ENCODE data around the gene FBXO31. TPM values are rescaled to one million over a fixed set of nuclear protein-coding genes. Genes with fewer than 3 reads are reported as not detected.
A peak's percentile ranks its signal among the peaks of the same experiment; 100 is the strongest.

FBXO31 gene
- total and polyA plus RNA-seq, 2 donors (not counting 3 experiments of a cell fraction or from before 2014, with no cell fraction given), result 17.1 to 31.8 TPM

DNA sequence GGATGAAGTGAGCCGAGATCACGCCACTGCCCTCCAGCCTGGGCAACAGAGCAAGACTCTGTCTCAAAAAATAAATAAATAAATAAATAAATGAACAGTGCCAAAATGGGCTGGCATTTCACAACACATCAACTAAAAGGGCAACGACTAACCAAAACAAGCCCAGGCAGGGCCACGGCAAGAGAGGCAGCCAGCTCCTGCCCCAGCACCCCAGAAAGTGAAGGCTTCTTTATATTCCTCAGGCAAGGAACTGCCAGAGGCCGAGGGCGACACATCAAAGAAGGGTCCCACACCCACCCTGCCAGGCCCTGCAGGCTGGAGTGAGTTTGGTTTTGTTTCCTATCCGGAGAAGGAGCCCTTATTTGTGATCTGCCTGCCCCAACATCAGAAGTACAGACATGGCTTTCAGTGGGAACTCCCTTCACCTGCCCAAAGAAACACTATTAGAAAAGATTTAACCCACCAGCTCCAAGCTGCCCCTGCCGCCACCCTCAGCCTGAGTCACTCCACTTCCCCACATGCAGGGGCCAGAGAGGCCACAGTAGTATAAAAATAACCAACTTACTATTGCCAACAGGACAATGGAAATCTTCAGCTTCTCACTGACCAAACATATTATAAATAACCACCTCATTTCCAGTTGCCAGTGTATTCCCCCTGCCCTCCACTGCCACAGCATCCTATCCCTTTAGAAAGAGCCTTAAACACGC, 8.0 kb downstream of the FBXO31 start:
- Histone ChIP-seq H3K9me3 (replicated peaks; ENCODE audit: control insufficient read depth, insufficient read depth, low read length) (no peaks in the 10 kb centered on the region), H3K9ac (replicated peaks; ENCODE audit: extremely low read depth, insufficient read depth, low read length) (peak overlapping the region; percentile 53), H3K4me1 (ENCODE audit: control insufficient read depth, extremely low read depth, insufficient read depth, low read length) (peaks cover 16% of the 10 kb centered on the region), H3K4me2 (ENCODE audit: insufficient read depth, low read length) (no peak overlapping the region), H3K27ac (ENCODE audit: insufficient read depth, low read depth, low read length) (peak overlapping the region; percentile 56), H3K9me1 (replicated peaks; ENCODE audit: control insufficient read depth, extremely low read depth, insufficient read depth, low read length) (no peaks in the 10 kb centered on the region), H2AFZ (ENCODE audit: low read depth, low read length) (no peak overlapping the region), H3K79me2 (ENCODE audit: control insufficient read depth, insufficient read depth, low read length) (peaks cover 61% of the 10 kb centered on the region), H3K4me3 (replicated peaks in 1 of 3; ENCODE audit: insufficient read depth in 1 of 3, low read depth in 1 of 3, low read length in 3 of 3) (no peak overlapping the region), H3K27me3 (ENCODE audit: control insufficient read depth in 2 of 2, insufficient read depth in 2 of 2, low read length in 2 of 2) (no peaks in the 10 kb centered on the region), H3K36me3 (ENCODE audit: control insufficient read depth in 2 of 2, extremely low read depth in 1 of 2, insufficient read depth in 2 of 2, low read length in 2 of 2) (no peaks in the 10 kb centered on the region), H4K20me1 (replicated peaks; ENCODE audit: control insufficient read depth, extremely low read depth, insufficient read depth, low read length) (no peaks in the 10 kb centered on the region)
- BruUV-seq (replicated peaks), result no TSS peak
- ChIA-PET POLR2A (no interaction called here), CTCF (interaction anchor here (0.7 to 1.6 kb wide), 6 partner anchors 8 to 261 kb away, joined by 3 to 5 read pairs (median 4); partner anchors contain the start of genes C16orf95 and FBXO31)
- FAIRE-seq (peak; percentile 79), DNase-seq (ENCODE audit: low read depth, low spot score) (peak; percentile 92)
- dilution Hi-C loops (cut with MboI; ENCODE audit: extremely low pct_ligation_motif_present, low sequenced_read_pairs) (no loop called here), intact Hi-C loops (cut with micrococcal nuclease) (loop anchor here (1.0 kb wide), 1 partner anchor 8 kb away; the partner anchor contains the start of gene FBXO31)
- TF ChIP-seq FOS (IDR thresholded peaks at IDR 0.05; ENCODE audit: borderline replicate concordance, insufficient read depth, low read length) (peak; percentile 64), GATA2 (IDR thresholded peaks at IDR 0.05; ENCODE audit: insufficient read depth, insufficient read length, low read depth, low read length) (no peak), JUN (IDR thresholded peaks at IDR 0.05; ENCODE audit: borderline replicate concordance, insufficient read depth, insufficient read length, low read depth) (peak; percentile 43), POLR2A (IDR thresholded peaks at IDR 0.05; ENCODE audit: low read depth, low read length) (no peak), MYC (IDR thresholded peaks at IDR 0.05; ENCODE audit: low read depth, low read length) (no peak), POLR2AphosphoS5 (IDR thresholded peaks at IDR 0.05; ENCODE audit: insufficient read depth, low read depth, low read length) (no peak), EZH2 (IDR thresholded peaks at IDR 0.05; ENCODE audit: borderline replicate concordance, low read depth, low read length, severe bottlenecking) (no peak)
- TF ChIP-seq, protein P1, sequence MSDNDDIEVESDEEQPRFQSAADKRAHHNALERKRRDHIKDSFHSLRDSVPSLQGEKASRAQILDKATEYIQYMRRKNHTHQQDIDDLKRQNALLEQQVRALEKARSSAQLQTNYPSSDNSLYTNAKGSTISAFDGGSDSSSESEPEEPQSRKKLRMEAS (IDR thresholded peaks at IDR 0.05; ENCODE audit: insufficient read depth, insufficient read length), result peak; percentile 13
- TF ChIP-seq, protein P2, sequence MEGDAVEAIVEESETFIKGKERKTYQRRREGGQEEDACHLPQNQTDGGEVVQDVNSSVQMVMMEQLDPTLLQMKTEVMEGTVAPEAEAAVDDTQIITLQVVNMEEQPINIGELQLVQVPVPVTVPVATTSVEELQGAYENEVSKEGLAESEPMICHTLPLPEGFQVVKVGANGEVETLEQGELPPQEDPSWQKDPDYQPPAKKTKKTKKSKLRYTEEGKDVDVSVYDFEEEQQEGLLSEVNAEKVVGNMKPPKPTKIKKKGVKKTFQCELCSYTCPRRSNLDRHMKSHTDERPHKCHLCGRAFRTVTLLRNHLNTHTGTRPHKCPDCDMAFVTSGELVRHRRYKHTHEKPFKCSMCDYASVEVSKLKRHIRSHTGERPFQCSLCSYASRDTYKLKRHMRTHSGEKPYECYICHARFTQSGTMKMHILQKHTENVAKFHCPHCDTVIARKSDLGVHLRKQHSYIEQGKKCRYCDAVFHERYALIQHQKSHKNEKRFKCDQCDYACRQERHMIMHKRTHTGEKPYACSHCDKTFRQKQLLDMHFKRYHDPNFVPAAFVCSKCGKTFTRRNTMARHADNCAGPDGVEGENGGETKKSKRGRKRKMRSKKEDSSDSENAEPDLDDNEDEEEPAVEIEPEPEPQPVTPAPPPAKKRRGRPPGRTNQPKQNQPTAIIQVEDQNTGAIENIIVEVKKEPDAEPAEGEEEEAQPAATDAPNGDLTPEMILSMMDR (IDR thresholded peaks at IDR 0.05; ENCODE audit: extremely low read depth in 1 of 2, insufficient read depth in 1 of 2, low read depth in 1 of 2, low read length in 2 of 2), result no peak

All from endothelial cell of umbilical vein (primary cell).